HepG2 (cell line): ENCODE results near the gene UTP11. TPM values are rescaled to one million over a fixed set of nuclear protein-coding genes. Genes with fewer than 3 reads are reported as not detected.

Experiments
- KDM6A ChIP-seq: IDR thresholded peaks from 2 replicates; pipeline ENCODE4 v1.6.1; 2016; ENCODE audit warnings: low read depth
- PAX8 ChIP-seq: sonication (generic); formaldehyde crosslinking; IDR thresholded peaks from 2 replicates; pipeline ENCODE4 v1.8.0; 2022; ENCODE audit warnings: mild to moderate bottlenecking, missing genetic modification reagents, borderline replicate concordance
- THAP9 ChIP-seq: sonication (generic); formaldehyde crosslinking; IDR thresholded peaks from 2 replicates; pipeline ENCODE4; 2020; ENCODE audit warnings: missing genetic modification reagents, mild to moderate bottlenecking, borderline replicate concordance
- UBTF ChIP-seq: sonication (generic); formaldehyde crosslinking; IDR thresholded peaks from 2 replicates; pipeline ENCODE4 v1.4.0; 2020; ENCODE audit warnings: mild to moderate bottlenecking, missing genetic modification reagents
- ZFP91 ChIP-seq: sonication (generic); formaldehyde crosslinking; IDR thresholded peaks from 2 replicates; pipeline ENCODE4 v1.9.0; 2022; ENCODE audit warnings: missing genetic modification reagents, mild to moderate bottlenecking, borderline replicate concordance
- ZNF552 ChIP-seq: sonication (generic); formaldehyde crosslinking; IDR thresholded peaks from 2 replicates; pipeline ENCODE4 v1.9.0; 2022; ENCODE audit warnings: missing genetic modification reagents, mild to moderate bottlenecking, borderline replicate concordance
- ZNF629 ChIP-seq: sonication (generic); formaldehyde crosslinking; conservative IDR thresholded peaks from 2 replicates; pipeline ENCODE4 v1.5.0; 2020; ENCODE audit warnings: missing genetic modification reagents
- polyA plus RNA-seq, 8 experiments: library from polyadenylated mRNA; depleted of rRNA in 3 of 8; stranded (reverse) in 7 of 8; unstranded in 1 of 8; fragments of >200 nt; fragmentation: Illumina TruSeq in 4 of 8; extraction: Trizol in 4 of 8; gene quantifications; 2 replicates each; pipeline versions ENCODE4 v1.2.1 to v1.2.3, GENCODE V29; 2011 to 2016; ENCODE audit warnings: low read depth in 4 of 8, missing spikeins in 1 of 8, mixed read lengths in 1 of 8; ENCODE audit not compliant: insufficient read depth in 1 of 8
- total RNA-seq, 5 experiments: library from RNA; depleted of rRNA; stranded (reverse); fragments of >200 nt; fragmentation: Illumina TruSeq; extraction: Trizol; gene quantifications; 2 replicates each; pipeline ENCODE4 v1.2.3, GENCODE V29; 2016; ENCODE audit warnings: low read depth in 1 of 5

The UTP11 gene
- total and polyA plus RNA-seq, 2 of the 13 experiments (the other 11 are each of a cell fraction or from before 2014, with no cell fraction given), result 13.5 to 44.8 TPM

- TF ChIP-seq UBTF (CRISPR knock-in tag) (0 out of 2 replicates have a peak, but pooled peaks have one; percentile 7), THAP9 (CRISPR knock-in tag) (0 out of 2 replicates have a peak, but pooled peaks have one; percentile 12), KDM6A (CRISPR knock-in tag) (no peak), PAX8 (CRISPR knock-in tag) (no peak), ZNF552 (CRISPR knock-in tag) (peak; percentile 26; the same call in 1 of the 2 replicates), ZFP91 (CRISPR knock-in tag) (0 out of 2 replicates have a peak, but pooled peaks have one; percentile 34), ZNF629 (peak; percentile 62; the same call in 1 of the 2 replicates)
These were observed 18.3 kb downstream of the UTP11 start (continued) for GRCh38 chr1:38030596-38031512.
